ENCODE data around the gene PPP4R1.
A peak's percentile ranks its signal among the peaks of the same experiment; 100 is the strongest.

The PPP4R1 gene

GRCh38 chr18:9616049-9616448 lies 1.7 kb upstream of the PPP4R1 start:
- DNase-seq (ENCODE audit: low read depth) = no peak
- TF ChIP-seq, protein P1, sequence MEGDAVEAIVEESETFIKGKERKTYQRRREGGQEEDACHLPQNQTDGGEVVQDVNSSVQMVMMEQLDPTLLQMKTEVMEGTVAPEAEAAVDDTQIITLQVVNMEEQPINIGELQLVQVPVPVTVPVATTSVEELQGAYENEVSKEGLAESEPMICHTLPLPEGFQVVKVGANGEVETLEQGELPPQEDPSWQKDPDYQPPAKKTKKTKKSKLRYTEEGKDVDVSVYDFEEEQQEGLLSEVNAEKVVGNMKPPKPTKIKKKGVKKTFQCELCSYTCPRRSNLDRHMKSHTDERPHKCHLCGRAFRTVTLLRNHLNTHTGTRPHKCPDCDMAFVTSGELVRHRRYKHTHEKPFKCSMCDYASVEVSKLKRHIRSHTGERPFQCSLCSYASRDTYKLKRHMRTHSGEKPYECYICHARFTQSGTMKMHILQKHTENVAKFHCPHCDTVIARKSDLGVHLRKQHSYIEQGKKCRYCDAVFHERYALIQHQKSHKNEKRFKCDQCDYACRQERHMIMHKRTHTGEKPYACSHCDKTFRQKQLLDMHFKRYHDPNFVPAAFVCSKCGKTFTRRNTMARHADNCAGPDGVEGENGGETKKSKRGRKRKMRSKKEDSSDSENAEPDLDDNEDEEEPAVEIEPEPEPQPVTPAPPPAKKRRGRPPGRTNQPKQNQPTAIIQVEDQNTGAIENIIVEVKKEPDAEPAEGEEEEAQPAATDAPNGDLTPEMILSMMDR (conservative IDR thresholded peaks at IDR 0.05; ENCODE audit: low read depth, low read length) = no peak
- no peak overlapping the region for H3K4me3 ChIP-seq (ENCODE audit: low read depth, low read length)

- H3K4me3 ChIP-seq (ENCODE audit: low read depth, low read length) = peak overlapping the region; percentile 82
- no peak for DNase-seq (ENCODE audit: low read depth)
- TF ChIP-seq, protein P1 (conservative IDR thresholded peaks at IDR 0.05; ENCODE audit: low read depth, low read length) = no peak
These were observed 980 bp upstream of the PPP4R1 start for GRCh38 chr18:9615280-9615797.

DNA sequence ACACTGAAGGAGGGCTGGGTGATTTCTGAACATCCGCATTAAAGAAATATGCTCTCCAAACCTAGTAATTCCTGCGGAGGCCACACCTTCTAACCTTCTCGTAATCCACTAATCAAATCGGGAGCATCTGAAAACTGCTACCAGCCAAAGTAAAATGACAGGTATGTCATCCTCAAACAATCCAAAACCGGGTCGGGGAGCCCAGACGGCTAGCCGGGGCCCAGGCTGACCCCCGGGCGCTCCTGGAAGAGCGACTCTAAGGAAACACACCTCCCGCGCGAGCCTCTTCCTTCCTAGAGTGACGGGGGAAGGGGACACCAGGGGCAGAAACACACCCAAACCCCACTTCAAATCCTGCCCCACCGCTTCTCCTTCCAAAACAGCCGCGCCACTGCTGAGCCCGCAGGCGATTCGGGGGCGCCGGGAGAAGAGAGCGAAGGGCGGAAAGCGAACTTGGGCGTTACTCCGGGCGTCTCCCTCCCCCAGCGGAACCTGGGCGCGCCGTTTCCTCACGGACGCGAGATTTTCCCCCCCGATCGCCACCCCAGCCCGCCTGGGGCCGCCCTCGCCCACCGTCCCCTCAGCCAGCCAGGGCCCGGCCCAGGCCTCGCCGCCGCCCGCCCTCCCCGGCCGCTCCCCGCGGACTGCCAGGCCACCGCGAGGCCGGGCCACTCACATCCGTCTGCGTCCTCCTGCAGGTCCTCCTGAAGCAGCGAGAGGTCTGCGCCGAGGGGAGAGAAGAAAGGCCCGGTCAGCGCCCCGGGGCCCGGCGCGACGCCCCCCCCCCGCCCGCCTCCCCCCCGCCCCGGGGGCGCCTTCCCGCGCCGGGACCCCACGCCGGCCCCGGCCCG lies 584 bp downstream of the PPP4R1 start:
- peak; percentile 46 for DNase-seq (ENCODE audit: low read depth)
- peak overlapping the region; percentile 82 for H3K4me3 ChIP-seq (ENCODE audit: low read depth, low read length)
- TF ChIP-seq, protein P1 (conservative IDR thresholded peaks at IDR 0.05; ENCODE audit: low read depth, low read length) = no peak

DNA sequence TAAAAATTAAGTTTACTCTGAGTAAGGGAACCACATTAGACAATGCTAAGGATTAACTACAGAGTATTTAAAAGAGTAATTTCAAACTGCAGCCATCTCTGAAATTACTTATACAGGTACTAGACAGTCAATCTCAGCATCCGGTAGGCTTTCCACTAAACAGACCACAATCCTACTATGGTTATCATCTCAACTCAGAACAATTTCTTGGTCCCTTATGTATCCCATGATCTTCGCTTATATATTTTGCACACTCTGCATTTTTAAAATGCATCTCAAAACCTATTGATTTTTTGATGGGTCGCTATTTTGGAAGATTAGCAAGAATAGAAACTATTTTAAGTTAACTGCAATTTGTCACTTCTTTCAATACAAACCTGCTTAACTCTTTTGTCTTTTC lies 1.4 kb downstream of the PPP4R1 start:
- peak overlapping the region; percentile 82 for H3K4me3 ChIP-seq (ENCODE audit: low read depth, low read length)
- DNase-seq (ENCODE audit: low read depth) = no peak
- TF ChIP-seq, protein P1 (conservative IDR thresholded peaks at IDR 0.05; ENCODE audit: low read depth, low read length) = no peak

DNA sequence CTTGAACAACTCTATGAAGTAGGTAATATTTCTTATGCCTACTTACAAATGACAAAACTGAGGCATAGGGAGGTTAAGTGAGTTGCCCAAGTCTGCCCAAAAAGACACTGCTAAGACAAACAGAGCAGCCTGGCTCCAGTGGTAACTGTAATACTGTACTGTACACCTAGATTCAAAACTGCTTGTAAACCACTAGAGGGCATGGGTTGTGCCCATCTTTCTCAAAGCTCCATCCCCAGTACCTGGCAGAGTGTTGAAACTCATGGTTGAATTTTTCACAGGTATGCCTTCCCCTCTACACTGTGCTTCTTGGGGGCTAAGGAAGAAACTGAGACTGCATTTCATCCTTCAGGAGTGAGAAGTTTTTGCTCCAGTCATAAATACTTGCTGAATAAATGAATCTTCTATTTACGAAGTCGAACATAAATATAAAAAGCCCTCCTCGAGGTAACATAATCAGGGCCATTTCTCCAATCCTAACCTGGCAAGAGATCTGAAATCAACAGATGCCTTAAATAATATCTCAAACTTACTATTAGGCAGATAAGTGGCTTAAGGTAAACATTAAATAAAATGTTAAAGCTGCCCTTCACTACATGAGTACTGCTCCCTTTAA lies 2.0 kb downstream of the PPP4R1 start:
- peak; percentile 70 for DNase-seq (ENCODE audit: low read depth)
- H3K4me3 ChIP-seq (ENCODE audit: low read depth, low read length) = peak overlapping the region; percentile 82
- TF ChIP-seq, protein P1 (conservative IDR thresholded peaks at IDR 0.05; ENCODE audit: low read depth, low read length) = peak; percentile 81

- DNase-seq (ENCODE audit: low read depth) = no peak
- H3K4me3 ChIP-seq (ENCODE audit: low read depth, low read length) = no peak overlapping the region
- TF ChIP-seq, protein P1 (conservative IDR thresholded peaks at IDR 0.05; ENCODE audit: low read depth, low read length) = no peak
These were observed 5.2 kb downstream of the PPP4R1 start for GRCh38 chr18:9609190-9609589.
